HepG2 (cell line): ENCODE measurements around the gene SURF2. TPM values are rescaled to one million over a fixed set of nuclear protein-coding genes. Genes with fewer than 3 reads are reported as not detected.
"Not testable (repeated sequence)": the region's sequence is repeated elsewhere in the genome, so short reads cannot be mapped to it uniquely, and the experiment has no call there.

Experiments
- ATAC-seq: fragments of 200-7000 bp; cut with Tn5 transposase; 3 replicates; pipeline ENCODE4 v1.9.1; 2020; ENCODE audit warnings: mild to moderate bottlenecking, moderate library complexity
- BruUV-seq: library from RNA; stranded (reverse); fragments of 400-500 nt; replicated peaks from 2 replicates; lab custom pipeline; 2021; lab: Mats Ljungman, UMichigan
- CTCF ChIA-PET: fragments of 300-600 bp; formaldehyde crosslinking; extraction: SDS; loops from one replicate; lab custom pipeline; 2021; ENCODE audit warnings: low total read pairs, inconsistent platforms, low intra/inter-chr PET ratio; lab: Yijun Ruan, JAX
- POLR2A ChIA-PET: fragments of 350-600 bp; sonication (Branson Sonifier 250); formaldehyde crosslinking; loops from one replicate; lab custom pipeline; 2020; ENCODE audit warnings: antibody characterized with exemption, inconsistent platforms; lab: Yijun Ruan, JAX
- DNase-seq: peaks from one replicate; pipeline ENCODE4 v3.0.0-alpha.2; 2015; ENCODE audit warnings: low spot score
- FAIRE-seq: peaks from 3 replicates; lab custom pipeline; 2011; peaks lifted over from hg19 to GRCh38; lab: Jason Lieb, UNC
- H2AFZ ChIP-seq: one replicate; pipeline ENCODE4 v1.6.1; 2011; ENCODE audit warnings: low read length, inconsistent platforms
- H3K27ac ChIP-seq: fragments of 300-600 bp; 3 replicates; pipeline ENCODE4 v1.8.0; 2011; ENCODE audit warnings: mixed run types, mild to moderate bottlenecking, mixed read lengths, low read length, inconsistent platforms; ENCODE audit not compliant: insufficient read depth; ENCODE audit errors: extremely low read length
- H3K27me3 ChIP-seq, 2 experiments: fragments of 200-600 bp in 1 of 2; 2 replicates in 1 of 2; 3 replicates in 1 of 2; pipeline versions ENCODE4 v1.6.0 to v1.8.0; 2011; ENCODE audit warnings: low read length in 2 of 2, mild to moderate bottlenecking in 2 of 2, moderate library complexity in 2 of 2, inconsistent platforms in 1 of 2; ENCODE audit not compliant: insufficient read depth in 2 of 2, control insufficient read depth in 1 of 2
- H3K36me3 ChIP-seq, 2 experiments: fragments of 200-600 bp in 1 of 2; replicated peaks in 1 of 2; 2 replicates in 1 of 2; 3 replicates in 1 of 2; pipeline versions ENCODE4 v1.5.1 to v1.8.0; 2011; ENCODE audit warnings: low read length in 2 of 2, inconsistent platforms in 1 of 2; ENCODE audit not compliant: insufficient read depth in 2 of 2, control insufficient read depth in 1 of 2
- H3K4me1 ChIP-seq: 2 replicates; pipeline ENCODE4 v1.5.1; 2012; ENCODE audit warnings: low read length, inconsistent platforms; ENCODE audit not compliant: insufficient read depth
- H3K4me2 ChIP-seq: 2 replicates; pipeline ENCODE4 v1.6.0; 2011; ENCODE audit warnings: low read depth, low read length, inconsistent platforms
- H3K4me3 ChIP-seq, 3 experiments: fragments of 200-600 bp in 1 of 3; sonication (generic), shearing (Covaris generic) in 1 of 3; replicated peaks in 1 of 3; 2 replicates each; pipeline ENCODE4 v1.5.1; 2011 to 2016; ENCODE audit warnings: low read length in 3 of 3, inconsistent platforms in 2 of 3, low read depth in 2 of 3, mild to moderate bottlenecking in 2 of 3, control low read depth in 1 of 3, mixed read lengths in 1 of 3; ENCODE audit not compliant: insufficient read depth in 1 of 3
- H3K79me2 ChIP-seq: one replicate; pipeline ENCODE4 v1.6.1; 2011; ENCODE audit warnings: low read length, inconsistent platforms; ENCODE audit not compliant: insufficient read depth
- H3K9ac ChIP-seq: 2 replicates; pipeline ENCODE4 v1.6.0; 2011; ENCODE audit warnings: mild to moderate bottlenecking, low read depth, low read length, inconsistent platforms; ENCODE audit not compliant: insufficient read depth
- H3K9me3 ChIP-seq: 2 replicates; pipeline ENCODE4 v1.5.1; 2012; ENCODE audit warnings: mild to moderate bottlenecking, low read length
- H4K20me1 ChIP-seq: 2 replicates; pipeline ENCODE4 v1.6.0; 2011; ENCODE audit warnings: inconsistent platforms, mild to moderate bottlenecking, low read length, moderate library complexity; ENCODE audit not compliant: insufficient read depth
- GATAD2A ChIP-seq: IDR thresholded peaks from 2 replicates; pipeline ENCODE4 v1.6.1; 2016
- WIZ ChIP-seq: sonication (generic); formaldehyde crosslinking; IDR thresholded peaks from 2 replicates; pipeline ENCODE4 v1.5.1; 2020; ENCODE audit warnings: mild to moderate bottlenecking, missing genetic modification reagents
- ZNF652 ChIP-seq: IDR thresholded peaks from 2 replicates; pipeline ENCODE4 v1.6.1; 2016; ENCODE audit warnings: low read depth, borderline replicate concordance
- WGBS: methylation state at CpG from one replicate; pipeline ENCODE4 v1.1.6; 2017; ENCODE audit warnings: low lambda C conversion rate; 5-methylcytosine and 5-hydroxymethylcytosine counted together
- in situ Hi-C: cut with HindIII; loops from 2 replicates; pipeline ENCODE4 v1.10.0; 2017; ENCODE audit warnings: low pct_unique_long_range_greater_than_20kb; ENCODE audit not compliant: extremely low pct_ligation_motif_present
- intact Hi-C: fragments of 100-400 bp; cut with micrococcal nuclease; formaldehyde crosslinking; loops from one replicate; pipeline ENCODE4 v1.10.0; 2022; ENCODE audit not compliant: unreplicated experiment
- polyA plus RNA-seq, 8 experiments: library from polyadenylated mRNA; depleted of rRNA in 3 of 8; stranded (reverse) in 7 of 8; unstranded in 1 of 8; fragments of >200 nt; fragmentation: Illumina TruSeq in 4 of 8; extraction: Trizol in 4 of 8; gene quantifications; 2 replicates each; pipeline versions ENCODE4 v1.2.1 to v1.2.3, GENCODE V29; 2011 to 2016; ENCODE audit warnings: low read depth in 4 of 8, missing spikeins in 1 of 8, mixed read lengths in 1 of 8; ENCODE audit not compliant: insufficient read depth in 1 of 8
- total RNA-seq, 5 experiments: library from RNA; depleted of rRNA; stranded (reverse); fragments of >200 nt; fragmentation: Illumina TruSeq; extraction: Trizol; gene quantifications; 2 replicates each; pipeline ENCODE4 v1.2.3, GENCODE V29; 2016; ENCODE audit warnings: low read depth in 1 of 5

SURF2 gene
- total and polyA plus RNA-seq, 2 of the 13 experiments (the other 11 are each of a cell fraction or from before 2014, with no cell fraction given): 6.3 to 13.6 TPM

DNA sequence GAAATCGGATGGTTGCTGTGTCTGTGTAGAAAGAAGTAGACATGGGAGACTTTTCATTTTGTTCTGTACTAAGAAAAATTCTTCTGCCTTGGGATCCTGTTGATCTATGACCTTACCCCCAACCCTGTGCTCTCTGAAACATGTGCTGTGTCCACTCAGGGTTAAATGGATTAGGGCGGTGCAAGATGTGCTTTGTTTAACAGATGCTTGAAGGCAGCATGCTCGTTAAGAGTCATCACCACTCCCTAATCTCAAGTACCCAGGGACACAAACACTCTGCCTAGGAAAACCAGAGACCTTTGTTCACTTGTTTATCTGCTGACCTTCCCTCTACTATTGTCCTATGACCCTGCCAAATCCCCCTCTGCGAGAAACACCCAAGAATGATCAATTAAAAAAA, 35.1 kb downstream of the SURF2 start:
- Histone ChIP-seq H3K4me3 (peak overlapping the region; percentile 19 to 60 (median 53); a peak in 4 of 6 replicates), H3K9ac (0 out of 2 replicates have a peak overlapping the region, but pooled peaks have one; percentile 33), H3K4me1 (peaks cover 82% of the 10 kb centered on the region), H3K4me2 (peak overlapping the region; percentile 78), H3K27ac (peak overlapping the region; percentile 85)
- 0% methylated on average over 2 of the region's 4 CpGs for WGBS
- TF ChIP-seq WIZ (CRISPR knock-in tag): peak; percentile 37; the same call in 1 of the 2 replicates
- 0 out of 2 replicates have a peak, but pooled peaks have one; percentile 6 for TF ChIP-seq GATAD2A (CRISPR knock-in tag)
- peak; percentile 72; the same call in 1 of the 2 replicates for TF ChIP-seq ZNF652 (CRISPR knock-in tag)
- intact Hi-C loops: loop anchor here (1.0 kb wide), 1 partner anchor 8 kb away; no protein-coding TSS in a partner anchor
- H3K36me3 ChIP-seq, H3K27me3 ChIP-seq, FAIRE-seq, CTCF ChIA-PET, H2AFZ ChIP-seq, H3K79me2 ChIP-seq, in situ Hi-C loops, DNase-seq, ATAC-seq, H3K9me3 ChIP-seq, H4K20me1 ChIP-seq: not testable (repeated sequence)
- TSS peak; percentile 72 for BruUV-seq
- POLR2A ChIA-PET: interaction anchor here (0.9 kb wide), 1 partner anchor 34 kb away, joined by 5 read pairs; no protein-coding TSS in a partner anchor

GRCh38 chr9:133392308-133392707, 36.0 kb downstream of the SURF2 start:
- POLR2A ChIA-PET: interaction anchor here (0.7 to 0.9 kb wide), 5 partner anchors 21 to 348 kb away, joined by 3 to 5 read pairs (median 4); partner anchors contain the start of gene ADAMTSL2
- H3K9ac ChIP-seq, H3K36me3 ChIP-seq, FAIRE-seq, DNase-seq, H3K27me3 ChIP-seq, H4K20me1 ChIP-seq, CTCF ChIA-PET, ATAC-seq, in situ Hi-C loops, H3K9me3 ChIP-seq, H2AFZ ChIP-seq, BruUV-seq, intact Hi-C loops, H3K79me2 ChIP-seq, H3K27ac ChIP-seq: not testable (repeated sequence)
- Histone ChIP-seq H3K4me1 (peaks cover 78% of the 10 kb centered on the region), H3K4me3 (peak overlapping the region; percentile 19 to 61 (median 37); a peak in 3 of 6 replicates), H3K4me2 (peak overlapping the region; percentile 78)
- WGBS: 0% methylated on average over 3 of the region's 3 CpGs
